ENCODE measurements around the gene MINDY1. TPM values are rescaled to one million over a fixed set of nuclear protein-coding genes. Genes with fewer than 3 reads are reported as not detected.

Gene MINDY1
- polyA plus RNA-seq, 1 experiment, result 12.8 TPM

DNA sequence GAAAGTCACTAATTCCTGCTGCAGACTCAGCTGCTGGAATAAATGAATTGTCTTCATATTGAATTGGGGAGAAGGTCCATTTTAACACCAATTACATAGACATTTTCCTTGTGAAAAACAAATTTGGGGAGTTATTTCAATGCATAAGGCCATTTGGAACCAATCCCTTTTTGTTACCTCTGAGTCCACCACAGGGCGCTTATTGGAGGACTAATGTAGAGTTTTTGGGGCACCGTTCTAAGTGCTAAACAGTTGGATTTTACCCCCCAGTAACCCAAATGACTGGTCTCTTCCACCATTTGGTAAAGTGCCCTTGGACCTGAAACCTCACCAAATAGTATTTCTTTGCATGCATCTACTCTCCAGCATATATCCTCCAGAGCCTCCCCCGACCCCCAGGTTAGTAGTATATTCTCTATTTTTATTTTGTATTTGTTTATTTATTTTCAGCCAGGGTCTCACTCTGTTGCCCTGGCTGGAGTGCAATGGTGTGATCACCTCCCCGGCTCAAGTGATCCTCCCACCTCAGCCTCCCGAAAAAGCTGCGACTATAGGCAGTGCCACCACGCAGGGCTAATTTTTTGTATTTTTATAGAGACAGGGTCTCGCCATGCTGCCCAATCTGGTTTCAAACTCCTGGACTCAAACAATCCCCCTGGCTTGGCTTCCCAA, 3.1 kb upstream of the MINDY1 start:
- CTCF ChIA-PET, result interaction anchor here (0.6 to 0.9 kb wide), 3 partner anchors 15 to 449 kb away, joined by 3 to 5 read pairs (median 4); no protein-coding TSS in a partner anchor
- TF ChIP-seq, protein P1, sequence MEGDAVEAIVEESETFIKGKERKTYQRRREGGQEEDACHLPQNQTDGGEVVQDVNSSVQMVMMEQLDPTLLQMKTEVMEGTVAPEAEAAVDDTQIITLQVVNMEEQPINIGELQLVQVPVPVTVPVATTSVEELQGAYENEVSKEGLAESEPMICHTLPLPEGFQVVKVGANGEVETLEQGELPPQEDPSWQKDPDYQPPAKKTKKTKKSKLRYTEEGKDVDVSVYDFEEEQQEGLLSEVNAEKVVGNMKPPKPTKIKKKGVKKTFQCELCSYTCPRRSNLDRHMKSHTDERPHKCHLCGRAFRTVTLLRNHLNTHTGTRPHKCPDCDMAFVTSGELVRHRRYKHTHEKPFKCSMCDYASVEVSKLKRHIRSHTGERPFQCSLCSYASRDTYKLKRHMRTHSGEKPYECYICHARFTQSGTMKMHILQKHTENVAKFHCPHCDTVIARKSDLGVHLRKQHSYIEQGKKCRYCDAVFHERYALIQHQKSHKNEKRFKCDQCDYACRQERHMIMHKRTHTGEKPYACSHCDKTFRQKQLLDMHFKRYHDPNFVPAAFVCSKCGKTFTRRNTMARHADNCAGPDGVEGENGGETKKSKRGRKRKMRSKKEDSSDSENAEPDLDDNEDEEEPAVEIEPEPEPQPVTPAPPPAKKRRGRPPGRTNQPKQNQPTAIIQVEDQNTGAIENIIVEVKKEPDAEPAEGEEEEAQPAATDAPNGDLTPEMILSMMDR (IDR thresholded peaks at IDR 0.05; ENCODE audit: low read depth, low read length), result no peak
- POLR2A ChIA-PET, result interaction anchor here (0.5 kb wide), 1 partner anchor 41 kb away, joined by 3 read pairs; no protein-coding TSS in a partner anchor

DNA sequence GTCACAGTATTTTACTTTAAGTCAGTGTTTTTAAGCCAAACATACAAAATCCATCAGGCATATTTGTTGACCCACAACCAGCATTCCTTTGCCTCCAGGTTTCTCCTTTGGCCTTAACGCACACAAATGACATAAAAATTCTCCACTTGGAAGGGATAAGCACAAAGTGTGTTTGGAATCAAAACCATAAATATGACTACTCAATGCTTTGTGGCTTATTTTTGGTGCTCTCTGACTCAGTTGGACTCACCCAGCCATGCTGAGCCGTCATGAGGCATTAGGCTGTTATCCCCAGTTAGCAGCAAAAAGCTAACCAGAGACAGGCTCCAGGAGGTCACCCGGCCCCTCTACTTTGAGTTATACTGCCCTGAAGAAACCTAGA, 2.5 kb upstream of the MINDY1 start:
- DNase-seq (ENCODE audit: low read depth, low spot score), result peak; percentile 37
- TF ChIP-seq, protein P1 (IDR thresholded peaks at IDR 0.05; ENCODE audit: low read depth, low read length), result no peak
- ChIA-PET CTCF (interaction anchor here (0.6 to 0.9 kb wide), 3 partner anchors 15 to 448 kb away, joined by 3 to 5 read pairs (median 4); no protein-coding TSS in a partner anchor), POLR2A (interaction anchor here (0.5 kb wide), 1 partner anchor 42 kb away, joined by 3 read pairs; no protein-coding TSS in a partner anchor)
- Histone ChIP-seq H3K27me3 (ENCODE audit: control insufficient read depth, insufficient read depth, low read length) (no peaks in the 10 kb centered on the region), H3K27ac (ENCODE audit: low read depth, low read length) (peak overlapping the region; percentile 82), H3K9me3 (ENCODE audit: control insufficient read depth, insufficient read depth, low read length) (no peaks in the 10 kb centered on the region), H3K4me3 (ENCODE audit: low read depth, low read length) (peak overlapping the region; percentile 96)

More for the DNA sequence above, 3.1 kb upstream of the MINDY1 start:
- Histone ChIP-seq H3K27me3 (ENCODE audit: control insufficient read depth, insufficient read depth, low read length) (no peaks in the 10 kb centered on the region), H3K27ac (ENCODE audit: low read depth, low read length) (no peak overlapping the region), H3K4me3 (ENCODE audit: low read depth, low read length) (no peak overlapping the region), H3K9me3 (ENCODE audit: control insufficient read depth, insufficient read depth, low read length) (no peaks in the 10 kb centered on the region)
- no peak for DNase-seq (ENCODE audit: low read depth, low spot score)

DNA sequence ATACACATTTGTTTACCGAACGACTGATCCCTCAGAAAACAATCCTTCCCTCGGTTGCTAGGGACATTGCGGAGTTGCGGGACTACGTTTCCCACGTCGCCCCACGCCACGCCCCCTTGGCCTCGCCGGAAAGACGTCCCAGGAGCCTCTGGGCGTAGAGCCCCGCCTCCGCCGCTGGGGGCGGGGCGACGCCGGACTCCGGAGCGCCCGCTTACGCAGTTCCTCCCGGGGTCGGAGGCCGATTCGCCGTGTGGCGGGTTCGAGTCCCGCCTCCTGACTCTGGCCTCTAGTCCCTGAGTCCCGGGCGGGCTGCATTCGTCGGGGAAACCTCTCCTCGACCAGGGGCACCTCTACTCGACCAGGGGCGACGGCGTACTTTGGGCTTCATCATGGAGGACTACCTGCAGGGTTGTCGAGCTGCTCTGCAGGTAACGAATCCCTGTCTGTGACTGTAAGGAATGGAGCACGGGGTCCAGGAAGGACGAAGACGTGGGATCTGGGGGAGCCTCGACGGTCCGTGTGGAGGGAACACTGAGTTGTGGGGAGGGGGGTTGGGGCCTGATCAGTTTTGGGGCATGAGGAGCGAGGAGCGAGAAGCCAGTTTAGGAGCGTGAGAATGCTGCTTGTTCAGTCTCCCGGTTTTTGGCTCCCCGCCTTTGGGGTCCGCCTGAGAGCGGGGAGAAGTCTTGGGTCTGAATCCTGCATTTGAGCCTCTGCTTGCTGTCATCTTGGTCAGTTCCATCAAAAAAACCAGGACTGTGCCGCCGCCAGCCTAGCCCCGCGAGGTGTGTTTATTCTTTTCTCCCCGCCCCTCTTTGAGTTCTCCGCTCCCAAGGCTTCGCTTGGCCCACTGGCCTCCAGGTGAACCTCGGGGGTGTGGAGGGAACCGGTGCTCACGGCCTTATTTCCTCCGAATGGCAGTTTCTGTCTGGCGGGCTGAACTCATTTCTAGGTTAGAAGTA, 1.8 kb upstream of the MINDY1 start, which contains the start of gene PRUNE1:
TSS of gene PRUNE1 (plus strand) at position 206 of the 962 bp plus-strand sequence. CDS start at position 390, 184 bp downstream.
- H3K4me3 ChIP-seq (ENCODE audit: low read depth, low read length), result peak within 1 kb of the TSS; percentile 96
- H3K27ac ChIP-seq (ENCODE audit: low read depth, low read length), result peak within 1 kb of the TSS; percentile 82
- ChIA-PET CTCF (interaction anchor here (0.7 to 0.9 kb wide), 3 partner anchors 16 to 448 kb away, joined by 3 to 5 read pairs (median 4); no protein-coding TSS in a partner anchor), POLR2A (no interaction called here)
- TF ChIP-seq, protein P1 (IDR thresholded peaks at IDR 0.05; ENCODE audit: low read depth, low read length), result no peak
- H3K9me3 ChIP-seq (ENCODE audit: control insufficient read depth, insufficient read depth, low read length), result no peaks in the 10 kb centered on the region
- no peaks in the 10 kb centered on the region for H3K27me3 ChIP-seq (ENCODE audit: control insufficient read depth, insufficient read depth, low read length)
- peak; percentile 88 for DNase-seq (ENCODE audit: low read depth, low spot score)

DNA sequence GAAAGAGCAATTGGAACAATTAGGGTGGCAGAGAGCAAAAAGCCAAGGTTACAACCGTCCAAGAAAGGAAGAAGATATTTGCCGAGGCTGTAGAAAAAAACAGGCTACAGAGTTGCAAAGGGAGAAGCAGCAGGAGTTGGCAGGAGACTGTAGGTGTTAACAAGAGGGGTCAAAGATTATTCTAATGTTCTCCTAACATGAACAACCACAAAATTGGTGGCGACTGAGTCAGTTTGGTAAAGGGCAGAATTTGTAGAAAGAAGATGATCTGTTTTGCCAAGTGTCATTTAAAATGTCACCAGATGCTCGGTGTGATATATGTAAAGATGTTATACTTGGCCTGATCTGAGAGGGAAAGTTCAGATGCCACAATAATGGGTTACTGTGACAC, 1.1 kb upstream of the MINDY1 start:
- peak overlapping the region; percentile 66 for H3K27ac ChIP-seq (ENCODE audit: low read depth, low read length)
- H3K27me3 ChIP-seq (ENCODE audit: control insufficient read depth, insufficient read depth, low read length), result no peaks in the 10 kb centered on the region
- no peak for DNase-seq (ENCODE audit: low read depth, low spot score)
- POLR2A ChIA-PET, result no interaction called here
- CTCF ChIA-PET, result interaction anchor here (2.2 kb wide), 1 partner anchor 17 kb away, joined by 9 read pairs; no protein-coding TSS in a partner anchor
- peak overlapping the region; percentile 45 for H3K4me3 ChIP-seq (ENCODE audit: low read depth, low read length)
- no peaks in the 10 kb centered on the region for H3K9me3 ChIP-seq (ENCODE audit: control insufficient read depth, insufficient read depth, low read length)
- TF ChIP-seq, protein P1 (IDR thresholded peaks at IDR 0.05; ENCODE audit: low read depth, low read length), result no peak
